CD4-positive, alpha-beta T cell treated with Interferon gamma for 1 hour (primary cell): Measurements from ENCODE around the gene CAB39L.

Experiments used
- DNase-seq: peaks from one replicate; pipeline ENCODE4 v3.0.0-alpha.2; 2020

CAB39L gene

GRCh38 chr13:49443704-49444523 is at the start of gene CAB39L, which contains the start of gene SETDB2:
CAB39L (minus strand) TSS chr13:49444064; CDS start chr13:49382910, 61,154 bp downstream.
SETDB2 (plus strand) TSS chr13:49444274; CDS start chr13:49451894, 7,620 bp downstream.
- peak; percentile 99 for DNase-seq

- no peak for DNase-seq
Observed at GRCh38 chr13:49488563-49488962, 44.7 kb upstream of the CAB39L start.

- DNase-seq: no peak
Observed at GRCh38 chr13:49481788-49482187, 37.9 kb upstream of the CAB39L start.

- DNase-seq: no peak
Observed at GRCh38 chr13:49476529-49476928, 32.7 kb upstream of the CAB39L start.

GRCh38 chr13:49472186-49472585 is 28.3 kb upstream of the CAB39L start:
- DNase-seq: no peak

GRCh38 chr13:49466292-49466838 is 22.5 kb upstream of the CAB39L start:
- no peak for DNase-seq

GRCh38 chr13:49464621-49465325 is 20.9 kb upstream of the CAB39L start:
- no peak for DNase-seq

GRCh38 chr13:49464085-49464484 is 20.2 kb upstream of the CAB39L start:
- no peak for DNase-seq

- no peak for DNase-seq
Observed at GRCh38 chr13:49459580-49459979, 15.7 kb upstream of the CAB39L start.

- no peak for DNase-seq
Observed at GRCh38 chr13:49457221-49457620, 13.4 kb upstream of the CAB39L start.

GRCh38 chr13:49456156-49456555 is 12.3 kb upstream of the CAB39L start:
- DNase-seq: no peak

GRCh38 chr13:49455007-49455398 is 11.1 kb upstream of the CAB39L start:
- no peak for DNase-seq

- DNase-seq: no peak
Observed at GRCh38 chr13:49454388-49455006, 10.6 kb upstream of the CAB39L start.

GRCh38 chr13:49453465-49453864 is 9.6 kb upstream of the CAB39L start:
- DNase-seq: no peak

GRCh38 chr13:49452725-49453457 is 9.0 kb upstream of the CAB39L start:
- no peak for DNase-seq

GRCh38 chr13:49450105-49450819 is 6.4 kb upstream of the CAB39L start:
- DNase-seq: no peak

GRCh38 chr13:49448753-49449152 is 4.9 kb upstream of the CAB39L start:
- no peak for DNase-seq

GRCh38 chr13:49446473-49446872 is 2.6 kb upstream of the CAB39L start:
- no peak for DNase-seq

- peak; percentile 48 for DNase-seq
Observed at GRCh38 chr13:49444524-49445395, 896 bp upstream of the CAB39L start.

- no peak for DNase-seq
Observed at GRCh38 chr13:49443357-49443703, 534 bp downstream of the CAB39L start.

- DNase-seq: no peak
Observed at GRCh38 chr13:49441846-49442245, 2.0 kb downstream of the CAB39L start.
